ENCODE data around the gene EAPP.

- TF ChIP-seq CTCF (tag by site-specific recombination; IDR thresholded peaks at IDR 0.05) (no peak), ZNF416 (tag by site-specific recombination; IDR thresholded peaks at IDR 0.05) (no peak)
Measured at GRCh38 chr14:34507459-34507858, 32.0 kb downstream of the EAPP start.

Data from HEK293 (cell line).